Muscle of arm (tissue), 12 donors: ENCODE measurements around the gene LARP1B. TPM values are rescaled to one million over a fixed set of nuclear protein-coding genes. Genes with fewer than 3 reads are reported as not detected.

Source experiments
- polyA plus RNA-seq, 12 donors: library from polyadenylated mRNA; unstranded; fragments of 120-200 nt; gene quantifications; one replicate each; pipeline ENCODE4 v1.2.1, GENCODE V29; 2013; ENCODE audit not compliant: insufficient read length in 12 of 12

Gene LARP1B
- polyA plus RNA-seq, 12 donors = 19.0 to 27.1 (median 23.0) TPM; not detected in 1

Other genes with a start within 250 kb of the LARP1B start
- gene PLK4, start 180.4 kb upstream of the LARP1B start, polyA plus RNA-seq = 10 to 100 TPM in 8 of 12 donors, 1 to 10 TPM in 3, not detected in 1; 6.2 to 21.0 (median 14.7) TPM
- gene MFSD8, start 96.1 kb upstream of the LARP1B start, polyA plus RNA-seq = 10 to 100 TPM in 11 of 12 donors, not detected in 1; 15.1 to 31.3 (median 19.1) TPM
- gene ABHD18, start 95.9 kb upstream of the LARP1B start, polyA plus RNA-seq = 100 to 1,000 TPM in 1 of 12 donors, 10 to 100 TPM in 11; 13.9 to 153 (median 18.9) TPM
- 10 to 100 TPM in 11 of 12 donors, not detected in 1; 72.1 to 89.3 (median 82.4) TPM for gene PGRMC2, start 226.5 kb downstream of the LARP1B start, polyA plus RNA-seq